HUES64 (cell line): ENCODE data around the gene FOXJ3.

ENCODE experiments used
- H3K27ac ChIP-seq: 2 replicates; pipeline ENCODE4 v1.7.0; 2013; ENCODE audit warnings: low read depth, low read length, inconsistent platforms
- H3K27me3 ChIP-seq: 2 replicates; pipeline ENCODE4 v1.6.1; 2013; ENCODE audit warnings: mild to moderate bottlenecking, low read length; ENCODE audit not compliant: insufficient read depth
- H3K36me3 ChIP-seq: 2 replicates; pipeline ENCODE4 v1.6.1; 2013; ENCODE audit warnings: mild to moderate bottlenecking, low read length; ENCODE audit not compliant: insufficient read depth
- H3K4me1 ChIP-seq: 2 replicates; pipeline ENCODE4 v1.6.1; 2013; ENCODE audit warnings: mild to moderate bottlenecking, low read length, moderate library complexity; ENCODE audit not compliant: insufficient read depth
- H3K4me3 ChIP-seq: 2 replicates; pipeline ENCODE4 v1.5.1; 2013; ENCODE audit warnings: mild to moderate bottlenecking, low read length, moderate library complexity
- H3K9ac ChIP-seq: 2 replicates; pipeline ENCODE4 v1.6.1; 2013; ENCODE audit warnings: mild to moderate bottlenecking, low read depth, low read length
- H3K9me3 ChIP-seq: 2 replicates; pipeline ENCODE4 v1.6.1; 2013; ENCODE audit warnings: low read depth, low read length; ENCODE audit not compliant: insufficient read depth
- WGBS: fragments of 150-250, 120-280 bp; methylation state at CpG from one replicate; pipeline ENCODE4 v1.1.7; 2013; ENCODE audit warnings: missing lambda C conversion rate; 5-methylcytosine and 5-hydroxymethylcytosine counted together

The FOXJ3 gene

DNA sequence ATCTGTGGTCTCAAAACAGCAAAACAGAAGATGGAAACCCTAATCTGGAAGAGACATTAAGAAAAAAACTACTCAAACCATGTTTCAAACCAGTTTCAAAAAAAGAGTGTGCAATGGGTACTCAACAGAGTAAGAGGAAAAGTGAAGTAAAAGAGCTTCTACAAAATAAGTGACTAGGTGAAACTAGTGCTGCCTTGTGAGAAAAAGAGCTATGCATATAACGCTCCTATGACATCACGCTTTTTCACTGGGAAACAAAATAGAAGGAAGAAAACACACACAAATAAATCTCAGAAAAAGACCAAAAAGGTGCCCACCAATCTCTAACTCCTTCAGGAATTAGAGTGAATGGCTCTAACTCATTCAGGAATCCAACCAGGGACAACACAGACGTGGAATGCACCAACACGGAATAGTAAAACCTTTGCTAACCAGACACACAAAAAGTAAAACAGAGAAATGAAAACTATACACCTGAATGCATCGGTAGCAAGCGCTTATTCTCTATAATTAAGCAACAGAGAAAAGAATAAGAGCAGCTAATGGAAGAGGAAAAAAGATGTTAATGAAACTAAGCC lies 1.3 kb downstream of the FOXJ3 start:
- H3K27me3 ChIP-seq: no peaks in the 10 kb centered on the region
- H3K27ac ChIP-seq: peak overlapping the region; percentile 94
- H3K4me3 ChIP-seq: peak overlapping the region; percentile 90
- WGBS: 2% methylated on average over 6 of the region's 6 CpGs
- peak overlapping the region; percentile 94 for H3K9ac ChIP-seq
- H3K4me1 ChIP-seq: peaks cover 26% of the 10 kb centered on the region
- H3K9me3 ChIP-seq: no peaks in the 10 kb centered on the region
- H3K36me3 ChIP-seq: no peaks in the 10 kb centered on the region

DNA sequence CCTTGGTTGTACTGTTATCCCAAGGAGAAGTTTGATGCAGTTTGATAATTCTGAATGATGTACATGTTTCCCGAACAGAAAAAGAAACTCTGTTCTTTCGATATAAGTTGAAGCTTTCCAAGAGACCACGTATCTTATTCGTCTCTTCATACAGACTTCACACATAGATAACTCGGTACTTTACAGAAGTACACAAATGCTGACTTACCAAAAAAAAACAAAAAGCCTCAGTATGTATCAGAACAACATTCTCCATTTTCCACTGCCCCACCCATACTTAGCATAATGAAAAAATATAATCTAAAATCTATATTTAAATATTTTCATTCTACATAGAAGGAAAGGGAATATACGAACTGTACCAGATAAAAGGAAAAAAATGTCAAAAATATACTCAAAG lies 2.2 kb downstream of the FOXJ3 start:
- H3K9ac ChIP-seq: peak overlapping the region; percentile 94; the same call in 1 of the 2 replicates
- H3K4me3 ChIP-seq: peak overlapping the region; percentile 90
- 93% methylated on average over 5 of the region's 6 CpGs for WGBS

DNA sequence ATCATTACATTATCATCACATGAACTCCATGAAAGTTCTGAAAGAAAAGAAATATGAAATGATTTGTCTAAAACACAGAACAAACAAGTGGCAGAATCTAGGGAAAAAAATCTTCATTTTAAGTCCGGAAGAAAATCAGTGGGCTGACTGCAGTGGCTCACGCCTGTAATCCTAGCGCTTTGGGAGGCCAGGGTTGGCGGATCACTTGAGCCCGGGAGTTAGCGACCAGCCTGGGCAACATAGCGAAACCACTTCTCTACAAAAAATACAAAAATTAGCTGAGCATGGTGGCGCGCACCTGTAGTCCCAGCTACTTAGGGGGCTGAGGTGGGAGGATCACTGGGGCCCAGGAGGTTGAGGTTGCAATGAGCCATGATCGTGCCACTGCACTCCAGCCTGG lies 4.8 kb downstream of the FOXJ3 start:
- Histone ChIP-seq H3K4me3 (no peak overlapping the region), H3K36me3 (no peaks in the 10 kb centered on the region), H3K9ac (no peak overlapping the region), H3K4me1 (peaks cover 18% of the 10 kb centered on the region), H3K9me3 (no peaks in the 10 kb centered on the region), H3K27me3 (no peaks in the 10 kb centered on the region), H3K27ac (no peak overlapping the region)
- 94% methylated on average over 10 of the region's 10 CpGs for WGBS

More for the DNA sequence above, 2.2 kb downstream of the FOXJ3 start:
- Histone ChIP-seq H3K27ac (no peak overlapping the region), H3K9me3 (no peaks in the 10 kb centered on the region), H3K4me1 (peaks cover 26% of the 10 kb centered on the region), H3K27me3 (no peaks in the 10 kb centered on the region), H3K36me3 (no peaks in the 10 kb centered on the region)

DNA sequence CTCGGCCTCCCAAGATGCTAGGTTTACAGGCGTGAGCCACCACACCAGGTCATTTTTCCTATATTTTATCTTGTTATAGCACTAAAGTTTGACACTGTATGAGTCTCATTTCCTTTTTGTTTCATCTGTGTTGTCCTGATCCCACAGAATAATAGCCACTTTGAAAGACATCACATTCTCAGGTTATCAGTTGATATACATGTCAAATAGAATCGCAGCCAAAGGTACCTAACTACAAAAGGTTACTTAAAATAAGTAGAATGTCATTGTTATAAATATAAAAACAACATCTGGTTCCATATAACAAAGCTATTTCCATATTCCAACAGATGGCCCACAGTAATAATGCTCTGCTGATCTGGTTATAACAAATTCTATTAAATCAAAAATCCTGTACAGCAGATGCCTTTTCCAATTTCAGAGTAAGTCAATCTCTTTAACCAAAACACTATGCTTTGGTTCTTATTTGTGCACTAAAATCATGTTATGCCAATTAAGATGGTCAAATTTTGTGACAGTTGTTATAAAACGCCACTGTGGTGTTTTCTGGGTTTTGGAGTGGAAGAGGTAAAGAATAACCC lies 6.0 kb downstream of the FOXJ3 start:
- Histone ChIP-seq H3K9ac (no peak overlapping the region), H3K36me3 (no peaks in the 10 kb centered on the region), H3K27me3 (no peaks in the 10 kb centered on the region), H3K4me3 (no peak overlapping the region), H3K27ac (no peak overlapping the region), H3K9me3 (no peaks in the 10 kb centered on the region), H3K4me1 (peaks cover 18% of the 10 kb centered on the region)
- 94% methylated on average over 3 of the region's 4 CpGs for WGBS

DNA sequence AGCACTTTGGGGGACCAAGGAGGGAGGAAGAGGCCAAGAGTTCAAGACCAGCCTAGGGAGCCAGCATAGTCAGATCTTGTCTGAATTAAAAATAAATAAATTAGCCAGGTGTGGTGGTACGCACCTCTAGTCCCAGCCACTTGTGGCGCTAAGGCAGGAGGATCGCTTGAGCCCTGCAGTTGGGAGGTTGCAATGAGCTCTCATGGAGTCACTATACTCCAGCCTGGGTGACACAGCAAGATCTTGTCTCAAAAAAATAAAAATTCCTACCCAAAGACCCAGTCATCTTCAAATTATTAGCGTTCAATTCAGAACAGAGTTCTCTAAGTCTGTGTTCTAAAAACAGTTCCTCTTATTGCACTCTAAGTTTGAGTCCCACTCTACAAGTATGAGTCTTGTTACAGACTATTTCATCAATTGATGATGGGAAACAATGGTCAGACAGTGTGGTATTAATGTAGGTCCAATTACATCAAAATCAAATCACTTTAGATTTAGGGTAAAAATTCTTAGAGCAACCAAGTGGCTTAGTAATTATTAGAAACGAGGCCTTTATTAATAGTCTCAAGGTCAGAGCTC lies 6.9 kb downstream of the FOXJ3 start:
- Histone ChIP-seq H3K4me3 (no peak overlapping the region), H3K4me1 (peaks cover 13% of the 10 kb centered on the region), H3K27me3 (no peaks in the 10 kb centered on the region), H3K9me3 (no peaks in the 10 kb centered on the region), H3K9ac (no peak overlapping the region), H3K27ac (no peak overlapping the region), H3K36me3 (no peaks in the 10 kb centered on the region)
- 93% methylated on average over 4 of the region's 5 CpGs for WGBS

DNA sequence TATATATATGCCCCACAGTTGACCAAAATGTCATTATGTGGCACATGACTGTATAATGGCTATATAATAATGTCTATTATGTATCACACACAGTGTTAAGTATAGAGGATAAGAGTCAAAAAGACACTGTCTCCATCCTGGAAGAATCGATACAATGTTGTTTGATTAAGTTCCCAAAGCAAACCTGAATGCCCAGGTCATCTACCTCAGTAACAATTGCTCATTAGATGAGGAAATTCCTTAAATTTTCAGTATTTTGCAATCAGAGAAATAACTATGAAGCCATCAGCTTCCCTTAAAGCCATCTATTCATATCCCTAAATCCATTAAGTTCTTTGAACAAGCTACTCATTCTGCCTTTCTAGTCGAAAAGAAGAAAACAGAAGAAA lies 10.0 kb downstream of the FOXJ3 start:
- Histone ChIP-seq H3K9ac (no peak overlapping the region), H3K4me1 (peaks cover 20% of the 10 kb centered on the region), H3K36me3 (no peaks in the 10 kb centered on the region), H3K27ac (no peak overlapping the region), H3K9me3 (no peaks in the 10 kb centered on the region), H3K27me3 (no peaks in the 10 kb centered on the region), H3K4me3 (no peak overlapping the region)
- WGBS: 92% methylated on average over 2 of the region's 2 CpGs

DNA sequence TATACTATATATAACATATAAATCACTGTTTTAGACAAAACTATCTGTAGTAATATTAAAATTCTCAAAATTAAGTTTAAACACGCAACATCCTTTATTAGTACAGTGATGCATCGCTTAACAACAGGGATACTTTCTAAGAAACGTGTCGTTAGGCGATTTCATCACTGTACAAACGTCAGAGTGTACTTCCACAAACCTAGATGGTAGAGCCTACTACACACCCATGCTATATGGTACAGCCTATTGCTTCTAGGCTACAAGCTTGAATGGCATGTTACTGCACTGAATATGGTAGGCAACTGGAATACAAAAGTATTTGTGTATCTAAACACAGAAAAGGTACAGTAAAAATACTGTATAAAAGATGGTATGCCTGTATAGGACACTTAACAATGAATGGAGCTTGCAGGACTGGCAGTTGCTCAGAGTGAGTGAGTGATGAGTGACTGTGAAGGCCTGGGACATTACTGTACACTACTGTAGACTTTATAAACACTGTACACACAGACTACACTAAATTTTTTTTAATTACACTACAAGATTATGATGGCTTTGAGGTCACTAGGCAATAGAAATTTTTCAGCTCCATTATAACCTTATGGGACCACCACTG lies 10.5 kb downstream of the FOXJ3 start:
- Histone ChIP-seq H3K9ac (no peak overlapping the region), H3K36me3 (no peaks in the 10 kb centered on the region), H3K4me1 (peaks cover 19% of the 10 kb centered on the region), H3K27me3 (no peaks in the 10 kb centered on the region), H3K4me3 (no peak overlapping the region), H3K9me3 (no peaks in the 10 kb centered on the region), H3K27ac (no peak overlapping the region)
- 98% methylated on average over 6 of the region's 6 CpGs for WGBS

DNA sequence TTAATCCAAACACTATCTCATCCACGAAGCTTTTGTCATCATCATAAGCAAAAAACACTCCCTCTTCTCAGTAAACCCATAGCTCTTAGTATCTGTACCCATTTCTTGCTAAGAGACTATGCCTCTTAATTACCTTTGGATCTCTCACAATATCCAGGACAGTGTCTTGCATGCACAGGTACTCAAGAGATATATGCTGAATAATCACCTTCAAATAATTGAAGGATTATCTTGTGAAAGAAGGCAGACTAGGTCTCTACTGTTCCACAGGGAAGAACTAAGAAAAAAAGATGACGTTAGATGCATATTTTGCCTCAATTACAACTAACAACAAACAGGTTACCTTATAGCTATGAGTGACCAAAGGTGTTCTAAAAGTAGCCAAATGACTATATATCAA lies 11.5 kb downstream of the FOXJ3 start:
- Histone ChIP-seq H3K4me3 (no peak overlapping the region), H3K36me3 (no peaks in the 10 kb centered on the region), H3K9me3 (no peaks in the 10 kb centered on the region), H3K9ac (no peak overlapping the region), H3K27me3 (no peaks in the 10 kb centered on the region), H3K27ac (no peak overlapping the region), H3K4me1 (peaks cover 19% of the 10 kb centered on the region)
- WGBS: 92% methylated on average over 1 of the region's 2 CpGs

DNA sequence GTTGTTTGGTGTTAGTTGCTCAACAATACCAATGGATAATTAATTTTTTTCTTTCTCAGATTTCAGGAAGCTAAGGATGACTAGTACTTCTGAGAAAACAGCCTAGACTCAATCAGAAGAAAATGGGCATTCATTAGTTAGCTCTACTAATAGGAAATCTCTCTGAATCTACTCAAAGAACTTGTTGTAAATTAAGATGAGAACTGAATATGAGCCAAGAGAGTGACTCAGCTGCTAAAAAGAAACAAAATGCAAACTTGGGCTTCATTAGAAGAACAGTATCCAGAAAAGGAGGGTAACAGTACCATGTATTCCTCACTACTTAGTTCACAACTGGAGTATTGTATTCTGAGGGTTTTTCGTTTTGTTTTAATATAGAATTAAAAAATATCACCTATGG lies 12.5 kb downstream of the FOXJ3 start:
- no peak overlapping the region for H3K27ac ChIP-seq
- H3K4me1 ChIP-seq: peaks cover 19% of the 10 kb centered on the region
- no peak overlapping the region for H3K9ac ChIP-seq
- no peaks in the 10 kb centered on the region for H3K9me3 ChIP-seq
- no peak overlapping the region for H3K4me3 ChIP-seq
- no peaks in the 10 kb centered on the region for H3K36me3 ChIP-seq
- WGBS: no CpG with 5 or more reads among the region's 1 CpG
- H3K27me3 ChIP-seq: no peaks in the 10 kb centered on the region

DNA sequence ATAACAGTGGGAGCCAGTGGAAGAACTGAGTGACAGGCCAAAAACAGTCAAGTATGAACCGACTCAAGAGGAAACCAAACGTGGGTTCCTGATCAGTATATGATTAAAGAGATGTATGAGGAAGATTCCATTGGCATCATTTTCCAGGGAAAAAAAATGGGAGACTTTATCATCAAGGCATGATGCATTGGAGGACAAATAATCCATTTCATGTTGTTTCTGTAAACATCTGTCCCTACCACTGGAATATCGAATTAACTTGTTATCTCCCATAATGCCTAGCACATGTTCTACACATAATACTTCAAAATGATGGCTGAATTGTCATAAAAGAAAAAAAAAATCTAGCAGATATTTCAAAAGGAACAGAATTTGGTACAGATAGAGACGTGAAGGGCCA lies 13.3 kb downstream of the FOXJ3 start:
- Histone ChIP-seq H3K4me1 (peaks cover 22% of the 10 kb centered on the region), H3K9me3 (no peaks in the 10 kb centered on the region), H3K4me3 (no peak overlapping the region), H3K27me3 (no peaks in the 10 kb centered on the region), H3K9ac (no peak overlapping the region), H3K36me3 (no peaks in the 10 kb centered on the region), H3K27ac (no peak overlapping the region)
- WGBS: 94% methylated on average over 4 of the region's 4 CpGs

DNA sequence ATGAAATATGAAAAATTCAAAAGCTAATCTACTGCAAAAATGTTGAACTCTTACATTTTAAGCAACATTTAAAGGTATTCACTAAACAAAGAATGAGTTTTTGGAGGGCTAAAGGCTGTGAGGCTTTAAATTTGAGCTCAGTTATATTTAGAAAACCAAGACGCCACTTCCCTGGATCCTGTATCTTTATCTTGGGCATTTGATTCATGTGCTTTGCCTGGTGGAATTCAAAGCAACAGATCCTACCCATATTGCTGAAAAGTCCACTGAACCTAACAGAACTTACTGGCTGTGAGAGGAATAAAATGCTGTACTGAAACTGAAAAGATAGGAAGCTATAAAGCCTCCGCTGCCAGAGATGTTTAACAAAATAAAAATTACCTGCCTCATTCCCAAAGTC lies 14.3 kb downstream of the FOXJ3 start:
- no peaks in the 10 kb centered on the region for H3K9me3 ChIP-seq
- no peaks in the 10 kb centered on the region for H3K27me3 ChIP-seq
- no peak overlapping the region for H3K27ac ChIP-seq
- H3K9ac ChIP-seq: no peak overlapping the region
- no peaks in the 10 kb centered on the region for H3K36me3 ChIP-seq
- H3K4me3 ChIP-seq: no peak overlapping the region
- peaks cover 22% of the 10 kb centered on the region for H3K4me1 ChIP-seq
- WGBS: 86% methylated on average over 1 of the region's 2 CpGs
